ENCODE results near the gene ZC3H11A. TPM values are rescaled to one million over a fixed set of nuclear protein-coding genes. Genes with fewer than 3 reads are reported as not detected.
A peak's percentile ranks its signal among the peaks of the same experiment; 100 is the strongest.
"Not testable (repeated sequence)": the region's sequence is repeated elsewhere in the genome, so short reads cannot be mapped to it uniquely, and the experiment has no call there.

Gene ZC3H11A
- 136 and 153 TPM in 2 replicates for total RNA-seq (2014; rRNA removed; shearing (Covaris generic))

DNA sequence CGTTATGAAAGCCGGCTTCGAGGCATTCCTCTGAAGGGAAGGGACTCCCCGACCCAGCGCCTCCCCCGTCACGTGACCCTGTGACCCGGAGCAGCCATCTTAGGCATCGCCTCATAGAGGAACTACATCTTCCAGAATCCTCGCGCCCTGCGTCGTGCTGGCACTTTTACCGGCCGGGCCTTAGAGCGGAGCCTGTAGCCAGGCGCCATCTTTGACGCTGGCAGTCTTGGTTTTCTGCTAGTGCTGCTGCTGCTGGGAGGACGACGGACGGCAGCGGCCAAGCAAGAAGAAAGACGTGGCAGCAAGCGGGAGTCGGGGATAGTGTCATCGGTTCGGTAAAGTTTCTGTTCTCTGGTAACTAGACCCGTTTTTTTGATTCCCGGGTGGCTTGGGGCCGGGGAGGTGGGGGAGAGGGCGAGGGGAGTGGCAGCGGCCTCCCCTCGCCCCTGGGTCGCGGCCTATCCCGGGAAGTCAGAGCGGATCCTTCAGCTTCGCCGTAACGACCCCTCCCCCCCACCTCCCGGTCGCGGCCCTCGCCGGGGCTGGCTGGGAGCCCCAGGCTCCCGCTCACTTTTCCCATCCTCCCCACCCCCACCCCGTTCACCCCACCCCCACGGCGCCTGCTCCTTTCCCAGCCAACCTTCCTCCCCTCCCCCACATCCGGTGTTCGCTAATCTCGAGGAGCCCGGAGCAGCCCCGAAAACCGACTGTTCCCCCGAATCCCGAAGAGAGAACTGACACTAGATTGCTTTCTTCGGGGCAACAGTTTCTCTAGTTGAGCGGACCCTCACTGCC lies at the start of gene ZC3H11A, which contains the start of gene ZBED6:
TSS of gene ZC3H11A (plus strand) at position 183 of the 795 bp plus-strand sequence. CDS start 21,448 bp downstream, outside the sequence.
TSS of gene ZBED6 (plus strand) at position 183 of the 795 bp plus-strand sequence. CDS start 1,900 bp downstream, outside the sequence.
- peak; percentile 99 to 100 for DNase-seq
- no peaks in the 10 kb centered on the region for H3K27me3 ChIP-seq
- peaks cover 12% of the 10 kb centered on the region; the same call in 1 of the 2 replicates for H3K4me1 ChIP-seq
- H3K9me3 ChIP-seq (replicated peaks): no peaks in the 10 kb centered on the region
- H3K36me3 ChIP-seq: peaks cover 43% of the 10 kb centered on the region
- H3K4me3 ChIP-seq: peak within 1 kb of the TSS; percentile 81
- peak within 1 kb of the TSS; percentile 92 for H3K27ac ChIP-seq

DNA sequence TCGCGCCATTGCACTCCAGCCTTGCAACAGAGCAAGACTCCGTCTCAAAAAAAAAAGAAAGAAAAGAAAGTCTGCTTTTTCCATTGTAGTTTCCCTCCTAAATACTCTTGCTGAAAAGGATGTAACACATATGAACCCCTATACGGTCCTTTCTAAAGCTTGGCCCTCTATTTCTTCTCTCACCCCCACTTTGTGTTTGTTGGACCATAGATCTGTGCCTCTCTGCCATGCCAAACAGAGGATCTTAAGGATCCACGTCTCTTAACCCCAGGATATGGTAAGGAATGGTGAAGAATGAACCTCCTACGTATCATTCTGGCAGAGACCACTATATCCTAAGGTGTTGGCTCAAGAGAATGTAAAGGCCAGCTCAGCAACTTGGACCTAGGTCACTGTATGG lies 49.1 kb upstream of the ZC3H11A start:
- Histone ChIP-seq H3K4me1 (peaks cover 13% of the 10 kb centered on the region), H3K27ac (no peak overlapping the region), H3K9me3 (replicated peaks) (no peaks in the 10 kb centered on the region), H3K36me3 (no peaks in the 10 kb centered on the region), H3K27me3 (no peaks in the 10 kb centered on the region), H3K4me3 (no peak overlapping the region)
- no peak for DNase-seq

DNA sequence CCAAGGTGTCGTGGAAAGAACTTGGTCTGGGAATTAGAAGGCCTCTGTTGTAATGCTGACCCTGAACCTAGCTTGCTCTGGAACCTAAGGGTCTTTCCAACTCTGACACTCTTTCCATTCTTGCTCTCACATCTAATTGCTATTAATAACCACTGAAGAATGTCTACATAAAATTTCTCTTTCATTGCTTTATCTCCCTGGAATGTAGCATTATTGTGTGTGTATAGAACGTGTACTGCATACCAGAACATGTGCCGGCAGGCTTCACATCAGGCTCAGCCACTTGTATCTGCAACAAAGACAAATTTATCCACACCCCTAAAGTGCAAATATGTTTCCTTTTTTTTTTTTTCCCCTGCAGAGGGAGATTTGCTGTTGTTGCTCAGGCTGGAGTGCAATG lies 44.4 kb upstream of the ZC3H11A start:
- no peaks in the 10 kb centered on the region for H3K9me3 ChIP-seq (replicated peaks)
- H3K4me3 ChIP-seq: no peak overlapping the region
- H3K36me3 ChIP-seq: no peaks in the 10 kb centered on the region
- H3K27ac ChIP-seq: no peak overlapping the region
- H3K4me1 ChIP-seq: peaks cover 3% of the 10 kb centered on the region; the same call in 1 of the 2 replicates
- H3K27me3 ChIP-seq: no peaks in the 10 kb centered on the region
- DNase-seq: no peak

DNA sequence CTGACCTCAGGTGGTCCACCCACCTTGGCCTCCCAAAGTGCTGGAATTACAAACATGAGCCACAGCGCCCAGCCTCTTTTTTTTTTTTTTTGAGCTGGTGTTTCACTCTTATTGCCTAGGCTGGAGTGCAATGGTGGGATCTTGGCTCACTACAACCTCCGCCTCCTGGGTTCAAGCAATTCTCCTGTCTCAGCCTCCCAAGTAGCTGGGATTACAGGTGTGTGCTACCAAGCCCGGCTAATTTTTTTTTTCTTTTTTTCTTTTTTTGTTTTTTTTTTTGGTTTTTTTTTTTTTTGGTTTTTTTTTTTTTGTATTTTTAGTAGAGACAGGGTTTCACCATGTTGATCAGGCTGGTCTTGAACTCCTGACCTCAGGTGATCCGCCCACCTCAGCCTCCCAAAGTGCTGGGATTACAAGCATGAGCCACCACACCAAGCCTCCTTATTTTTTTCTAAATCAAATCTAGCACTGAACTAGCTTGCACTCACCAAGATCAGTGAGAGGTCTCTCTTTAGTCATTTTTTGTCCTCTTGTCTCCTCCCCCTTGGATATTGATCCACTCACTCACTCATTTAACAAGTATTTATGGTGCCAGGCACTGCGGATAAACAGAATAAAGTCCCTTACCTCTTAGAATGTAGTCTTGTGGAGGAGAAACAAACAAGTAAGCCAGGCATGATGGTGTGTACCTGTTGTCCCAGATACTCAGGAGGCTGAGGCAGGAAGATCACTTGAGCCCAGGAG lies 43.6 kb upstream of the ZC3H11A start:
- not testable (repeated sequence) for H3K4me3 ChIP-seq; DNase-seq; H3K4me1 ChIP-seq; H3K27ac ChIP-seq; H3K9me3 ChIP-seq (replicated peaks); H3K27me3 ChIP-seq; H3K36me3 ChIP-seq

DNA sequence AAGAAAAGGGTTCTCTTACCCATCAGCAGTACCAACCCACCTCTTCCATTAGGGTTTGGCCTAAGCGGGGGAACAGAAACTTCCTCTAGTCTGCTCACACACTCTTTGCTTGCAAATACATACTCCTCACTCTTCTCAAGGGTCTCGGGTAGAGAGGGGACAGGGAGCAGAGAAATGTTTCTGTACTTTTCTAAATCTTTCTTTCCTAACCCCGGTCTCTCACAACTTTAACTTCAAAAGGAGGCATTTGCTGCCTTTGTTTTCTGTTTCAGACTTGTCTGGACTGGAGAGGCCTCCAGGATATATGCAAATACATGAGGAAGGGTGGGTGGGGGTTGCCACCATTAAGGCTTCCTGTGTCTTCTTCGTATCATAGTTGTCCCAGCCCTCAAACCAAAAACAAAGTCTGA lies 41.0 kb upstream of the ZC3H11A start:
- no peak for DNase-seq
- Histone ChIP-seq H3K27ac (no peak overlapping the region), H3K27me3 (no peaks in the 10 kb centered on the region)

DNA sequence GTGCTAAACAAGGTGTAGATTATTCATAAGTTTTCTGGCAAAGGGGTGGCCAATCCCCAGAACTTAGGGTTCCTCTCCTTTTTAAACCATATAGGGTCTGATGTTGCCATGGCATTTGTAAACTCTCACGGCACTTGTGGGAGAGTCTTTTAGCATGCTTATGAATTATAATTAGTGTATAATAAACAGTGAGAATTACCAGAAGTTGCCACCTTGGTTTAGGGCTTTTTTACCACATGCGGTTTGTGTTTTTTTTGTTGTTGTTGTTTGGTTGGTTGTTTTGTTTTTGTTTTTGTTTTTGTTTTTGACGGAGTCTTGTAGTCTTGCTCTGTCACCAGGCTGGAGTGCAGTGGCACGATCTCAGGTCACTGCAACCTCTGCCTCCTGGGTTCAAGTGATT lies 39.4 kb upstream of the ZC3H11A start:
- Histone ChIP-seq H3K4me1 (no peaks in the 10 kb centered on the region), H3K27me3 (no peaks in the 10 kb centered on the region), H3K4me3 (no peak overlapping the region), H3K36me3 (no peaks in the 10 kb centered on the region), H3K27ac (no peak overlapping the region), H3K9me3 (replicated peaks) (no peaks in the 10 kb centered on the region)
- no peak for DNase-seq

More for the DNA sequence above, 41.0 kb upstream of the ZC3H11A start:
- H3K9me3 ChIP-seq (replicated peaks): no peaks in the 10 kb centered on the region
- no peaks in the 10 kb centered on the region for H3K36me3 ChIP-seq
- no peak overlapping the region for H3K4me3 ChIP-seq
- H3K4me1 ChIP-seq: peaks cover 3% of the 10 kb centered on the region; the same call in 1 of the 2 replicates

DNA sequence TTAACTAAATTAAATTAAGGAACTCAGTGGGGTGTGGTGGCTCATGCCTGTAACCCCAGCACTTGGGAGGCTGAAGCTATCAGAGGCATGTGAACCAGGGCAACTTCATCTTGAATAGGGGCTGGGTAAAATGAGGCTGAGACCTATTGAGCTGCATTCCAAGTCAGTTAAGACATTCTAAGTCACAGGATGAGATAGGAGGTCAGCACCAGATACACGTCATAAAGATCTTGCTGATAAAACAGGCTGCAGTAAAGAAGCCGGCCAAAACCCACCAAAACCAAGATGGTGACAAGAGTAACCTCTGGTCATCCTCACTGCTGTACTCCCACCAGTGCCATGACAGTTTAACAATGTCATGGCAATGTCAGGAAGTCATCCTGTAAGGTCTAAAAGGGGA lies 36.7 kb upstream of the ZC3H11A start:
- H3K27ac ChIP-seq; H3K4me3 ChIP-seq; H3K36me3 ChIP-seq; H3K9me3 ChIP-seq (replicated peaks); H3K4me1 ChIP-seq; H3K27me3 ChIP-seq; DNase-seq: not testable (repeated sequence)

DNA sequence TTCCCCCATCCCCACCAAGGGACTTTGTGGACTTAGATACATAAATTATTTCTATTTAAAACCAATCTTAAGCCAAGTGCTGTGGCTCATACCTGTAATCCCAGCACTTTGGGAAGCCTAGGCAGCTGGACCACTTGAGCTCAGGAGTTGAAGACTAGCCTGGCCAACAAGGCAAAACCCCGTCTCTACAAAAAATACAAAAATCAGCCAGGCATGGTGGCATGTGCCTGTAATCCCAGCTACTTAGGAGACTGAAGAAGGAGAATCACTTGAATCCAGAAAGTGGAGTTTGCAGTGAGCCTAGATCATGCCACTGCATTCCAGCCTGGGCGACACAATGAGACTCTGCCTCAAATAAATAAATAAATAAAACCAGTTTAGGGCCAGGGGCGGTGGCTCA lies 34.9 kb upstream of the ZC3H11A start:
- no peak for DNase-seq
- Histone ChIP-seq H3K4me3 (no peak overlapping the region), H3K9me3 (replicated peaks) (no peaks in the 10 kb centered on the region), H3K27ac (no peak overlapping the region), H3K4me1 (no peaks in the 10 kb centered on the region), H3K27me3 (no peaks in the 10 kb centered on the region), H3K36me3 (no peaks in the 10 kb centered on the region)

DNA sequence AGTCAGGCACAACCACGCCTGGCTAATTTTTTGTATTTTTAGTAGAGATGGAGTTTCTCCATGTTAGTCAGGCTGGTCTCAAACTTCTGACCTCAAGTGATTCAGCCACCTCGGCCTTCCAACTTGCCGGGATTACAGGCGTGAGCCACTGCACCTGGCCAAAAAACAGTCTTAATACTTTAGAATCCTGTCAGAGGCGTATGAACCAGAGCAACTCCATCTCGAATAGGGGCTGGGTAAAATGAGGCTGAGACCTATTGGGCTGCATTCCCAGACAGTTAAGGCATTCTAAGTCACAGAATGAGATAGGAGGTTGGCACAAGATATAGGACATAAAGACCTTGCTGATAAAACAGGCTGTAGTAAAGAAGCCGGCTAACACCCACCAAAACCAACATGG lies 33.5 kb upstream of the ZC3H11A start:
- not testable (repeated sequence) for H3K27me3 ChIP-seq; H3K9me3 ChIP-seq (replicated peaks); H3K36me3 ChIP-seq; DNase-seq; H3K4me3 ChIP-seq; H3K27ac ChIP-seq; H3K4me1 ChIP-seq

DNA sequence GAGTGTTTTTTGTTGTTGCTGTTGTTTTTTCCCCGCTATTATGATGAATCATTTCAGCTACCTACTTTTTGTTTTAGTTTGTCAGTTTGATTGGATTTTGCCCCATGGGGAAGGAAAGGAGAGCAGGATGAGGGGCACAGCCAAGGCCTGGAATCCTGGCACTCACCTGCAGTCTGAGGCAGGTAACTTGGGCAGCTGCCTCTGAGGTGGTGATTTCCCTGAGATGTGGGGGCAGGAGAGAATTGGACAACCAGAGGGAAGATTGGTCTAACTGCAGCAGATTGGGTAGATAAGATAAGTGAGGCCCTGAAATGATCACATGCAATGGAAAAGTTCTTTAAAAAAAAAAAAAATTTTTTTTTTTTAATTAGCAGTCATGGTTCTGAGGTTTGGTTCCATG lies 31.9 kb upstream of the ZC3H11A start:
- H3K27me3 ChIP-seq: no peaks in the 10 kb centered on the region; the same call in 1 of the 2 replicates
- no peak overlapping the region for H3K4me3 ChIP-seq
- H3K36me3 ChIP-seq: no peaks in the 10 kb centered on the region
- no peak for DNase-seq
- H3K9me3 ChIP-seq (replicated peaks): no peaks in the 10 kb centered on the region
- no peaks in the 10 kb centered on the region for H3K4me1 ChIP-seq
- no peak overlapping the region for H3K27ac ChIP-seq

DNA sequence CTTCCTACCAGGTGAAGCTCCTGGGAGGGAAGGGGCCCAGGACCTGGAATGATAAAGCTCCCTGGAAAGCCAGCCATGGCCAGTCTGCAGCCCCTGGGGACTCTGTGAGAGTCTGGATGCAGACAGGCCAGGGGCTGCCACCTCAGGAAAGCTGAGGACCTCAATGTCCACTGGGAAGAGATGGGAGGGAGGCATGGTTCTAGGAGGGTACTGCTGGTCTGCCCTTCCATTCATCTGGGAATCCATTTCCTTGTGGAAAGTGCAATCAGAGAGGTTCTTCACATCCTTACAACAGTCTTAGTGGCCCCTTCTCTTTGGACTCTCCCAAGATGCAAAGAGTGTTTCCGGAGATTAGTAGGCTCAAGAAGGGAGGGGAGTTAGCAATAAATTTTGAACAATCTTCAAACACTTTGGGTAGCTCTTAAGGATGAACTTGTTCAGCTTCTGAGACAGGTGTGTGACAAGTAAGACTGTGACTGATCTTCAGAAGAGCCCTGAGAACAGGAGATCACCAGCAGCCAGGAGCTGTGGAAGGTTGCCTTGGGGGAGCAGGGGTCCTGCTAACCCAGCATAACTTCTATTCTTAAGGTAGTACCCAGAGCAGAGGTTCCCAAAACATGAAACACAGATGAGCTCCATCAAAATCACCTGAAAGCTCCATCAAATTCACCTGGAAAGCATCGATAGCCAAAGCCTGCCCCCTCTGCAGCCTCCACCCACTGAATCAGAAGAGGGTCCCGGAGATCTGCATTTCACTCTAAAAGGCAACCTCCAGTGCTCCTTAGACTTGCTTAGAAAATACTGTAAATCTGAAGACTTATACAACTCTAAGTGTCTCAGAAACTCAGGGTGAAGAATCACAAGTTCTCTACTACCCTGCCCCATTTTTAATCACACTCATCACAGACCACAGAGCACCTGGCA lies 31.1 kb upstream of the ZC3H11A start:
- no peaks in the 10 kb centered on the region for H3K36me3 ChIP-seq
- H3K4me1 ChIP-seq: no peaks in the 10 kb centered on the region
- H3K4me3 ChIP-seq: no peak overlapping the region
- no peaks in the 10 kb centered on the region for H3K9me3 ChIP-seq (replicated peaks)
- H3K27me3 ChIP-seq: no peaks in the 10 kb centered on the region; the same call in 1 of the 2 replicates
- no peak overlapping the region for H3K27ac ChIP-seq
- no peak for DNase-seq

DNA sequence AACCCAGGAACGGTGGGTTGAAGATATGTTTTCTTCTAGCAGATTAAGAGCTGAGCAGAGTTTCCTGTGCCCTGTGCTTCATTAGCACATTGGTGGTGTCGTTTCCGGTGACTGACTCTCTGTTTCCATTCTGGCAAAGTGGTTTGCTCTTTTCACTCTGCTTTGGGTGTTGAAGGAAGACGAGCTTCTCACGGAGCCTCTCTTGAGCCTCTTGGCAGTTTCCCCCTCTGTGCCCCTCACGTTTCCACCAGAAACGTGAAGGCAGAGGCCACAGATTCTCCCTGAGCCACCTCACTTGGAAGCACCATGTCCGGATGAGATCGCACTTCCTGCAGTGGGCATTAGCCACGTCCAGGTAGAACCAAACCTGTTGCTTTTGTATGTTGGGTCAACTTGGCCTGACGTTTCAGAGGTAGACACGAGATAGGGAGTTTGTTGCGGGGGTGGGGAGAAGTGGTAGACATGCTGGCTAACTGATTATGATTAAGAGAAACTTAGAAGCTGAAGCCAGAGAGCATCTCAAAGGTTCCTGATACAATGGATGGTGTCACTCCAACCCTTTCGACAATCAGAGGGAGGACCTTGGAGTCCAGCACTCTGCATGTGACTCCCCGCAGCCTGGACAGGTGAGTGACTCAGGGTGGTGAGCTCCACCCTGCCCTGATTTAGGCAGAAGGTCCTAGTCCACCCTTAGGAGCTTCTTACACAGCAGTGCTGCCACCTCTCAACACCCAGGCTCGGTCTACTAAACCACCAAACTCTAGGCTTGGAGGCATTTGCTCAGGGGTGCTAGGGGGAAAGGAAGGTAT lies 30.2 kb upstream of the ZC3H11A start, which contains the start of gene LAX1:
TSS of gene LAX1 (plus strand) at position 155 of the 809 bp plus-strand sequence. CDS start at position 538, 383 bp downstream.
- no peaks in the 10 kb centered on the region for H3K36me3 ChIP-seq
- DNase-seq: no peak
- no peak within 1 kb of the TSS for H3K4me3 ChIP-seq
- H3K27ac ChIP-seq: no peak within 1 kb of the TSS
- no peaks in the 10 kb centered on the region for H3K9me3 ChIP-seq (replicated peaks)
- no peaks in the 10 kb centered on the region; the same call in 1 of the 2 replicates for H3K27me3 ChIP-seq
- no peaks in the 10 kb centered on the region for H3K4me1 ChIP-seq

DNA sequence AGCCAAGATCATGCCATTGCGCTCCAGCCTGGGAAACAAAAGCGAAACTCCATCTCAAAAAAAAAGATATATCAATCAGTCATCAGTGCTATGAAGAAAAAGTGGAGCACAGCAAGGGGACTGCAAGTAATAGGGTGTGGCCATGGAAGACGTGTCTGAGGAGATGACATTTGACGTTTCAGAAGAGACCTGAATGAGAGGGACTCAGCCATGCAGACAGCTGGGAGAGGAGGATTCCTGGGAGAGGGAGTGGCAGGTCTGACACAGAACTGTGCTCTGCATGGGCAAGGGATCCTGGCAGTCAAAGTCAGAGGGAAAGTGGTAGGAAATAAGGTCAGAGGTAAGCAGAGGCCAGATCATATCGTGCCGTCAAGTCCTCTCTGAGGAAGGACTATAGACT lies 27.2 kb upstream of the ZC3H11A start:
- Histone ChIP-seq H3K27me3 (no peaks in the 10 kb centered on the region; the same call in 1 of the 2 replicates), H3K9me3 (replicated peaks) (no peaks in the 10 kb centered on the region), H3K4me1 (no peaks in the 10 kb centered on the region), H3K36me3 (no peaks in the 10 kb centered on the region), H3K4me3 (no peak overlapping the region), H3K27ac (no peak overlapping the region)
- no peak for DNase-seq

All from SJCRH30 (cell line).